Thyroid gland (tissue), 4 donors: ENCODE measurements around the gene BMP8A.

ENCODE experiments used
- POLR2A ChIP-seq, 2 donors: fragments of 450-650 bp; IDR thresholded peaks; one replicate each; pipeline ENCODE4 v1.6.1; 2017; ENCODE audit warnings: antibody characterized with exemption in 2 of 2, mild to moderate bottlenecking in 2 of 2, moderate library complexity in 1 of 2
- TF ChIP-seq, protein P1 (sequence below), 6 experiments: fragments of 200-600 bp in 3 of 6; fragments of 450-650 bp in 3 of 6; sonication (generic) in 3 of 6; IDR thresholded peaks; one replicate each; pipeline ENCODE4 v1.5.1; 2016 to 2019; ENCODE audit warnings: antibody characterized with exemption in 6 of 6, mild to moderate bottlenecking in 2 of 6, inconsistent platforms in 1 of 6, moderate library complexity in 1 of 6

DNA sequence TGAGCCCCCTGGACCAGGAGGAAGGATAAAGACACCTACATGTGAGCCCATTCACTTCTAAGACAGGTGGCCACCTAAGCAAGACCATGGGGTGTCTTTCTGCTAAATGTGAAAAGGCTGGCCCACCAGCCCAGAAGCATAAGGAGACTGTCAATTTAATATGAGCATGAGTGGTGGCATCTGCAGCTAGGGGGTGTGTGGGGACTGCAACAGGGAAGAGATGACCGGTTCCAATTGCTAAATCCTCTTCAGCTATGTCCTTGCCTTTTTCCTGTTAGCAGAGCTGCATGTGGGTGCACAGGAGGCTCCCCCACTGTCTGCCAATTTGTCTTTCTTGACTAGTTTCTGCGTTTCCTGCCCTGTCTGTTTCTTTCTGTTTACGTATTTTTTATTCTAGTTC, 22.3 kb upstream of the BMP8A start:
- no peak for TF ChIP-seq POLR2A (IDR thresholded peaks at IDR 0.05)
- TF ChIP-seq, protein P1, sequence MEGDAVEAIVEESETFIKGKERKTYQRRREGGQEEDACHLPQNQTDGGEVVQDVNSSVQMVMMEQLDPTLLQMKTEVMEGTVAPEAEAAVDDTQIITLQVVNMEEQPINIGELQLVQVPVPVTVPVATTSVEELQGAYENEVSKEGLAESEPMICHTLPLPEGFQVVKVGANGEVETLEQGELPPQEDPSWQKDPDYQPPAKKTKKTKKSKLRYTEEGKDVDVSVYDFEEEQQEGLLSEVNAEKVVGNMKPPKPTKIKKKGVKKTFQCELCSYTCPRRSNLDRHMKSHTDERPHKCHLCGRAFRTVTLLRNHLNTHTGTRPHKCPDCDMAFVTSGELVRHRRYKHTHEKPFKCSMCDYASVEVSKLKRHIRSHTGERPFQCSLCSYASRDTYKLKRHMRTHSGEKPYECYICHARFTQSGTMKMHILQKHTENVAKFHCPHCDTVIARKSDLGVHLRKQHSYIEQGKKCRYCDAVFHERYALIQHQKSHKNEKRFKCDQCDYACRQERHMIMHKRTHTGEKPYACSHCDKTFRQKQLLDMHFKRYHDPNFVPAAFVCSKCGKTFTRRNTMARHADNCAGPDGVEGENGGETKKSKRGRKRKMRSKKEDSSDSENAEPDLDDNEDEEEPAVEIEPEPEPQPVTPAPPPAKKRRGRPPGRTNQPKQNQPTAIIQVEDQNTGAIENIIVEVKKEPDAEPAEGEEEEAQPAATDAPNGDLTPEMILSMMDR (IDR thresholded peaks at IDR 0.05): no peak
